ENCODE measurements around the gene APC2.
"Not testable (repeated sequence)": the region's sequence is repeated elsewhere in the genome, so short reads cannot be mapped to it uniquely, and the experiment has no call there.

Gene APC2

GRCh38 chr19:1514295-1514661 is 64.4 kb downstream of the APC2 start:
- no peak for DNase-seq

DNA sequence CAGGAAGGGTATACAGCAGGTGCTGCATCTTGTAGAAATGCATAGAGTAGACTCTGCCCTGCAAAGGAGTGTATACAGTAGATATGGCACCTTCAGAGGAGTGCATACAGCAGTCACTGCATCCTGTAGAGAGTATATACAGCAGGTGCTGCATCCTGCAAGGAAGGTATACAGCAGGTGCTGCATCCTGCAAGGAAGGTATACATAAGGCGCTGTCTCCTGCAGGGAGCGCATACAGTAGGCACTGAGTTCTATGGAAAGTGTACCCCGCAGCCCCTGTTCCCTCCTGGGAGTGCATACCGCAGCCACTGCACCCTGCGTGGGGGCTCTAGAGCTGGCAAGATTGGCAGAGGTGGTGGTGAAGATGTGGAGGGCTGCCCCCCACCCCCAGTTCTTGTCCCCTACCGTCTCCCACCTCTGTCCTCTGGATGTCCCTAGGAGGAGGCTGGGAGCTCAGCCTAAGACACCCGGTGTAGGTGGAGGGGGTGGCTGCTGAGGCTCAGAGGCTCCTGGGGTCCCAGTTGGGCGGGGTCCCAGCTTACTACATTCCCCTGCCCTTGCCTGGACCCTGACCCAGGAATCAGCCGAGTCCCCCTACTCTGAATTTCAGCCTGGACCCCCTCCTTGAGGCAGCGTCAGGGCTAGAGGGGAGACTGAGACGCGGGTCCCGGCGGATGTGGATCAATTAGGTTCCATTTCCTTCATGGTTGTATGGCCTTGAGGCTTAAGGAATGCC is 65.2 kb downstream of the APC2 start:
- no peak for DNase-seq

- no peak for DNase-seq
Observed at GRCh38 chr19:1516395-1516753, 66.5 kb downstream of the APC2 start.

DNA sequence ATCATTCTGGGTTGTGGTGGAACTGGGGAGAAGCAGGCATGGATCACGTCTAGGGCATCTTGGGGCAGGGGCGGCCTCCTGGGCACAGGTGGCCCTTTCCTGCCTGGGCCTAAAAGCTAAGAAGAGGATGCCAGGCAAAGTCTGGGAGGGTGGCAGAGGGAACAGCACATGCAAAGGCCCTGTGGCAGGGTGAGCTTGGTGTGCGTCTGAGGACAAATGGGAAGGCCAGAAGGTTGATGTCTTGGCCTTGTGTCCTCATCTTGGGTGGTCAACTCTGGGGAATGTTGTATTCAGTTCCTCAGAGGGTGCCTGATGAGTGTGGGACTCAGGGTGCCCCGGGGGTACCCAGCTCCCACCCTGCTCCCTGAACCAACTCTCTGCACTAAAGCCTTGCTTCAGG is 68.5 kb downstream of the APC2 start:
- no peak for DNase-seq

DNA sequence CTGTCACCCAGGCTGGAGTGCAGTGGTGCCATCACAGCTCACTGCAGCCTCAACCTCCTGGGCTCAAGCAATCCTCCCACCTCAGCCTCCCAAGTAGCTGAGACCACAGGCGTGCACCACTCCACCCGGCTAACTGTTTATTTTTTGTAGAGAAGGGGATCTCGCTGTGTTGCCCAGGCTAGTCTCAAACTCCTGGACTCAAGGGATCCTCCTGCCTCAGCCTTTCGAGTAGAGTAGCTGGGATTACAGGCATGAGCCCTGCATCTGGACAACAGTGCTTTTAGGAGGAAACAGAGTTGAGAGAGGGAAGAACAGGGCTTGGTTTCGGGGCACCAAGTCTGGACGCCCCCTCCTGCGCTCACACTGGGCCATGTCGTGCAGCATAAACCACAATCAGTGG is 69.9 kb downstream of the APC2 start:
- DNase-seq, result not testable (repeated sequence)

DNA sequence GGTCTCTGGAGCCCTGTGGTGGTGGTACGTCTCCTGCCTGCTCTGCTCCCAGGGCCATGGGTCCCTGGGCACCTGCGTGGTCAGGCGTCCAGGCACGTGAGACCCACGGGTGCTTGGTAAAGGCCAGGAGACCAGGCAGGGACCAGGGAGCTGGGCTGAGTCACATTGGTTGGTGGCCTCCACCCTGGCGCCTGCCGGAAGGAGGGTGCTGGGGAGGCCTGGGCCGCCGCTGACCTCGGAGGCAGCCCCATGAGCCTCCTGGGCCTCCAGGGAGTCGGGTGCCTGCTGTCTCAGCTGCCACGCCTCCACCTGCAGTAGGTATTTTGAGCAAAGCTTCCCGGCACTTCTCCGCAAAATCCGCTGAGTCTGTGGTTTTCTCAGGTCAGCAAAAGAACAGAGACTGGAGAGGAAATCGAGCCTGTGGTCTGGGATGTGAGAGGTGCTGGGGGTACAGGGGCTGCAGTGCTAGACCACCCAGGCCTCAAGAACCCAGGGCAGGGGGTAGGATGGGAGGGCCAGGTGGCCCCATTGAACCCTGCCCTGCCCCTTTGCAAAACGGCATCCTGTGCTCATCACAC is 70.4 kb downstream of the APC2 start:
- DNase-seq, result no peak

DNA sequence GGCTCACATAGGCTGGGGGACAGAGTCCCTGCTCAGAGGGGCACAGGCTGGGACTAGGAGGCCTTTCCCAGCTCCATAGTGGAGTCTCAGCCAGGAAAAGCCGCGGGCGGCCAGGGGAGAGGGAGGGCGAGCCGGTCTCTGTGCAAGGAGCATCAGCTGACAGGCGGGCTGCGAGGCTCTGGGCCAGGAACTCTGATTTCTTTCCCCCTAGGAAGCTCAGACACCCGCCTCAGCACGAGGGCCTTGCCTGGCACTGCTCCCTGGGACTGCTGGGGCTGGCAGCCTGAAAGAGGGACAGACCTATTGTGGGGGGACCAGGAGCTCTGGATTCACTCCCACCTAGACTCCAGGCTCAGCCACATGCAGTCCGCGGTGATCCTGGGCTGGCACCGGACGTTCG is 71.7 kb downstream of the APC2 start:
- DNase-seq, result no peak

DNA sequence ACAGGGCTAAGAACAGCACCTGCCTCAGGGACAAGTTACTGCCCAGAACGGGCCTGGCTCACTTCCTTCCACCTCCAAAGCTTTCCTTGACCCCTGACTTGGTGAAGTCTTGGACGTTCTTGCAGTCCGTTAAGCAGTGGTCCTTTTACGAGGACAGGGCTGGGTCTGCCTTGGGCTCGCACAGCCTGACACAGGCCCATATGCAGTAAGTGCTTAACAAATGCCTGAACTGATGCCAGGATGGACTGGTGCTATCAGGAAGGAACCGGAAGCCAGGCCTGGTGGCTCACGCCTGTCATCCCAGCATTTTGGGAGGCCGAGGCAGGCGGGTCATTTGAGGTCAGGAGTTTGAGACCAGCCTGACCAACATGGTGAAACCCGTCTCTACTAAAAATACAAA is 72.1 kb downstream of the APC2 start:
- no peak for DNase-seq

GRCh38 chr19:1522838-1523237 is 72.9 kb downstream of the APC2 start:
- DNase-seq, result no peak
